Measurements from ENCODE around the gene TMEM154.

DNA sequence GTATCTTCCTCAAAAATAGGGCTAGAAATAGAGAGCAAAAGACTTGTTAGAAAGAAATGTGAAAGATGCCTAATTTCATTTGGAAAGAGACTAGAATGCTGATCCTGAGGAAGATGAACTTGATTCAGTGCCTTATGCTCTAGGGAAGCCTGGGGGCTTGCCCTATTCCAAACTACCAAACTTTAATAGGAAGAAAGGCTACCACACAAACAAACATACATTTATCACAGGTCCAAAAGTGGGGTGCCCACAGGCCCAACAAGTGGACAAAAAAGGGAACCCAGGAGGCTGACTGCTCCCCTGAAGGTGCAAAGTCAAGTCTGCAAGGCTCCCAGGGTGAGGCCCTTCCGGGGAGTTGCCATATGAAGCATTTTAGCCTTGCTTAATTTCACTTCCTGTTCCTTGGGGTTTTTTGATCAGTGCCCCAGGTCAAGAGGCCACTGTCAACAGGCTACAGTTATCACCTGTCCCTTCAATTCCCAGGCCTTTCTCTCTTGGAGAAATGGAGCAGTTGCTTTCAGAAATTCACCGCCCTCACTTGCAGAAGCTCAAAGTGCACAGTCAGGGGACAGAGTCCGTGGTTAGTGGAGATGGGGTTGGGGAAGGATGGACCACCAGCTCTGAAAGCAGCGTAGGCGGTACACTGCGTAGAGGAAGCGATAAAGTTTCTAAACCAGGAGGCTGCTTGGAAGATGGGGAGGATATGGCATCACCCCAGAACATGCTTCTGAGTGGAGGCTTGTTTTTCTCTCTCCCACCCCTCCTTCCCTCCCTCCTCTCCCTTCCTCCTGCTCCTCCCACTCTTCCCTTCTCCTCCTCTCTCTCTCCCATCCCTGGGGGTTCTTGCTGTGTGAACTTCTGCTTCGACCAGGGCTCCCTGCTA, 36.4 kb downstream of the TMEM154 start:
- TF ChIP-seq CTCF (IDR thresholded peaks at IDR 0.05; ENCODE audit: poor library complexity, severe bottlenecking), result no peak
- no peak for TF ChIP-seq EZH2 (IDR thresholded peaks at IDR 0.05; ENCODE audit: borderline replicate concordance, insufficient read depth, low read length, poor library complexity, severe bottlenecking)
- TF ChIP-seq EP300 (conservative IDR thresholded peaks at IDR 0.05; ENCODE audit: poor library complexity, severe bottlenecking), result no peak
- no peak for TF ChIP-seq REST (IDR thresholded peaks at IDR 0.05; ENCODE audit: borderline replicate concordance)
- no peak for TF ChIP-seq POLR2AphosphoS5 (IDR thresholded peaks at IDR 0.05)
- no peak for TF ChIP-seq RAD21 (conservative IDR thresholded peaks at IDR 0.05)
- no peak for TF ChIP-seq SMC3 (conservative IDR thresholded peaks at IDR 0.05; ENCODE audit: poor library complexity)
- no peak for TF ChIP-seq TAF1 (IDR thresholded peaks at IDR 0.05; ENCODE audit: low read depth)
- no peak for TF ChIP-seq MXI1 (conservative IDR thresholded peaks at IDR 0.05; ENCODE audit: poor library complexity, severe bottlenecking)
